Measurements from ENCODE around the gene ANKRD53. TPM values are rescaled to one million over a fixed set of nuclear protein-coding genes. Genes with fewer than 3 reads are reported as not detected.
"Not testable (repeated sequence)": the region's sequence is repeated elsewhere in the genome, so short reads cannot be mapped to it uniquely, and the experiment has no call there.

Gene ANKRD53
- total RNA-seq, 3 donors from 2014 or later, result not detected

DNA sequence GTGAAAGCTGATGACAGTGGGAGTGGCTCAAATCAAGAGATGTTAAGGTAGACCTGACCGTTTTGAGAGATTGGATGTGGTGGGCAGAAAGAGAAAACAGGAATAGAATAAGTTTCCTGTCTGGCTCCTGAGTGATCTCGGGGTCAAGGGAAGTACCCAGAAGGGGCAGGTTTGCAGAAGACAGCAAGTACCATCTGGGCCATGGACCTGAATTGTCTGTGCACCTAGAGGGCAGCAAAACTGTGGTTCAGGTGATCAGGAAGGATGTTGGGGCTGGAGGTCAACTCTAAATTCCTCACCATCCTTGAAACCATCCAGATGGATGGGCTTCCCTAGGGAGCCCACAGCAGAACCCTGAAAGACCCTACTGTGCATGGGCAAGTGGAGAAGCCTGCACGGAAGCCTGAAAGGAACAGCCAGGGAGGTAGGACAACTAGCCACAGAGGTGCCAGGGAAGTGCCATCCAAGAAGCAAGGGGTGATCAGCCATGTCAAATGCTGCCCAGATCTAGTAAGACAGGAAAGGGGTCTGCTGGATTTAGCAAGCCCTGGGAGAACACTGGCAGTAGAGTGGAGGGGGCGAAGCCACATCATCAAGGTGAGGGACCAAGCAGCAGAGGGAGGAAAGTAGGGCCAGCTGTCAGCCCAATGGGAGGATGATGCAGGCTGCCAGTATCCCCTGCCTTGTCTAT lies 8.2 kb downstream of the ANKRD53 start:
- H3K27me3 Mint-ChIP-seq (ENCODE audit: low read depth), result no peaks in the 10 kb centered on the region
- no peak overlapping the region for H3K4me3 Mint-ChIP-seq
- ATAC-seq (no peak), DNase-seq (no peak)
- H3K36me3 Mint-ChIP-seq (ENCODE audit: insufficient read depth), result peaks cover 31% of the 10 kb centered on the region
- H3K9me3 Mint-ChIP-seq, result no peaks in the 10 kb centered on the region
- peaks cover 11% of the 10 kb centered on the region for H3K4me1 Mint-ChIP-seq (ENCODE audit: low read depth)

DNA sequence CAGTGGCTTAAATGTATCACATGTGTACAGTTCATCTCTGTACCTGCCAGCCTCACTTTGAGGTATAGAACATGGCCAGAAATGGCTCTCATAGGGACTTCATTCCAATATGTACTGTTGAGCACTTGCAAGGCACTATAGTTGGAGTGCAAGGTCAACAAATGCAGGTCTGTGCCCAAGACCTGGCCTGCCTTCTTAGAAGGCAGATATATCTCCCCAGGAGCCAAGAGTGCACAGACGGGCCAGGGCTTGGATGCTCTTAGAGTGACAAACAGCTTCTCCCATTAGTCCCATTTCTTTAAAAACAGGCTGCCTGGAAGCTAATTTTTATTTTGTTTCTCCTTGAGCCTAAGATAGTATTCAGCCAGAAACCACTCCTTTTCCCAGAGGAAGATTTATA lies 9.0 kb downstream of the ANKRD53 start:
- Mint-ChIP-seq H3K4me1 (ENCODE audit: low read depth) (peaks cover 13% of the 10 kb centered on the region), H3K4me3 (no peak overlapping the region), H3K36me3 (ENCODE audit: insufficient read depth) (peaks cover 33% of the 10 kb centered on the region), H3K27me3 (ENCODE audit: low read depth) (no peaks in the 10 kb centered on the region), H3K9me3 (no peaks in the 10 kb centered on the region)
- ATAC-seq (no peak), DNase-seq (no peak)

DNA sequence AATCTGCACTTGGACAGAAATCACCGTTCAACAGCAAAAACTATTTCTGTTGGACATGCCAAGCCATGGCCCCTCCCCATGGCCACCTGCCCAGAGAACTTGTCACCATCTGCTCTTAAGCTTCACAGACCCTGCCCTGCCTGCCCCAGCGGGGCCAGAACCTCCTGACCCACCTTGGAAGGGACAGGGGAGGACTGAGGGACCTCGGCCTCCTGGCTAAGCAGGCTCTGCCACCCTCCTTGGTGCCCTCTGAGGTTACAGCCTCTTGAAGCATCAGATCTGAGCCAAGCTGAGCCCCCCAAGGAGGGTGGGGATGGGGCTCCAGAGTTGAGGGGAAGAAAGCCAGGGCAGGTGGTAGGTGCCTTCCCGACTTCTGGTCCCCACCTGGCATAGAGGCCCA lies 9.7 kb downstream of the ANKRD53 start:
- Mint-ChIP-seq H3K27me3 (ENCODE audit: low read depth) (no peaks in the 10 kb centered on the region), H3K4me1 (ENCODE audit: low read depth) (peaks cover 19% of the 10 kb centered on the region), H3K4me3 (no peak overlapping the region), H3K36me3 (ENCODE audit: insufficient read depth) (peaks cover 37% of the 10 kb centered on the region), H3K9me3 (no peaks in the 10 kb centered on the region)
- no peak for DNase-seq
- ATAC-seq, result no peak

DNA sequence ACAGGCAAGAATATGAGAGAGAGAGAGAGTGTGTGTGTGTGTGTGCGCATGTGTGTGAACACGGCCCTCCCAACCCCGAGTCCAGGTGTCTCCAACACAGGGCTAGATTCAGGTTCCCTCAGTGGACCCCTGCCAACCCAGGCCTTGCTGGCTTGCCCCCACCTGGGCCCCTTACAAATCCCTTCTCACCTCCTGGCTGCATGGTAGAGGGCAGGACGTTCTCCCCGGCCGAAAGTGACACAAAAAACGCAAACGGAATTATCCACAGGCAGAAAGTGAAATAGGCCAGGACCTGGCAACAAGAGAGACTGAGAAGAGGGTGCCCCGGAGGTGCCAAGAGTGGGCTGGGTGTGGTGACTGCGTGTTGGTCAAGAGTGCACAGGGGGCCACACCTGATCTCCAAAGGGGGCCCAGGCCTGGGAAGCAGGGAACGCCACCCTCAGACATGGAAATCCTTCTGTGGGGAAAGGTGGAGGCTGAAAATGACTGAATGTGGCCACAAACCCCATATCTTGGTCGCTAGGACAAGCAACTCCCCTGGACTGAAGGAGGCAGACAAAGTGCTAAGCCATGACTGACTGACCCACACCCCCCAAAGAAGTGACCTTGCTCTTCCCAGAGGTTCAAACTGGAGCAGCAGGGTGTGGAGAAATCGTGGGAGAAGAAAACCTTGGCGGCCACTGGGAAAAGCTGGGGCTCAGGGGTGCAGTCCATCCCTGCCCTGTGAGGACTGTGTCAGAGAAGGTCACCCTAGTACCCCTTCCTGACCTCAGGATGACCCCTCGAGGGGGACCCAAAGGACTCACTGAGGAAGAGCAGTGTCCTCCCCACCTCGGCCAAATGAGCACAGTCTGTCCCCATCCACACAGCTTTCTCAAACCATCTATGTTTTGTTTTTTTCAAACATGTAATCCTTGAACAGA lies 10.6 kb downstream of the ANKRD53 start:
- no peaks in the 10 kb centered on the region for H3K9me3 Mint-ChIP-seq
- H3K4me3 Mint-ChIP-seq, result no peak overlapping the region
- DNase-seq, result no peak
- ATAC-seq, result no peak
- H3K4me1 Mint-ChIP-seq (ENCODE audit: low read depth), result peaks cover 26% of the 10 kb centered on the region
- H3K27me3 Mint-ChIP-seq (ENCODE audit: low read depth), result no peaks in the 10 kb centered on the region
- H3K36me3 Mint-ChIP-seq (ENCODE audit: insufficient read depth), result peaks cover 37% of the 10 kb centered on the region

DNA sequence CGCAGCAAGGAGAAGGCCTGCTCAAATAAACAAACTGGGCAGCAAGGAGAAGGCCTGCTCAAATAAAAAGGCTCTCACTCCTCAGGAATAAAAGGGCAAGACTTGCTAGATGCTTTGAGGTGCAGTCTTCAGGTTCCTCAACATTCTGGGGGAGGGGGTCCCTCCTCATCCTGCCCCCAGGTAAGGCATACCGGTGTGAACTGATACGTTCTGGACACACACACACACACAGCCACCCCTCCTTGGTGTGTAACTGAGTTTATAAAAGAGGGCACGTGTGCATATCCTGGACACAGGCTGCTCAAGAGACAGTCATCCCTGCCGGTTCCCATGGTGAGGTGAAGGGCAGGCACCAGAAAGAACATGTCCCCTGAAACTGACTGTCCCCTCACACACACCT lies 11.8 kb downstream of the ANKRD53 start:
- H3K27me3 Mint-ChIP-seq (ENCODE audit: low read depth), result no peaks in the 10 kb centered on the region
- H3K36me3 Mint-ChIP-seq (ENCODE audit: insufficient read depth), result peaks cover 37% of the 10 kb centered on the region
- H3K9me3 Mint-ChIP-seq, result no peaks in the 10 kb centered on the region
- H3K4me3 Mint-ChIP-seq, result no peak overlapping the region
- ATAC-seq (no peak), DNase-seq (no peak)
- peaks cover 21% of the 10 kb centered on the region for H3K4me1 Mint-ChIP-seq (ENCODE audit: low read depth)

DNA sequence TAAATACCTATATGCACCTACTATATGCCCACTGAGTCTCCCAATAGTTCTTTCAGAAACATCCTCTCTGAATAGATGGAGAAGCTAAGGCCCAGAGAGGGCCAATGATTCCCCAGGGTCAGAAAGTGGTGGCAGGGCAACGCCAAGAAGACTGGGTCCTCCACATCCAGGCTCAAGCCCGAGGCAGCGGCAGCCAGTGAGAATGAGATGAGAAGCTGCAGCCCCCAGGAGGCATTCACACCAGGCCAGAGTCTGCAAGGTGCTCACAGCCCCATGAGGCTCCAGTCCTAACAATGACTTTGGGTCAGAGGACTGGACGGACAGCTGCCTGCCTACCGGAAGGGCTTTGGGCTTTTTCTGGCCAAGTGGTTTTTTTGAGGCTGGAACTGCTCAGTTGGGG lies 12.7 kb downstream of the ANKRD53 start:
- H3K9me3 Mint-ChIP-seq, result no peaks in the 10 kb centered on the region
- H3K36me3 Mint-ChIP-seq (ENCODE audit: insufficient read depth), result peaks cover 31% of the 10 kb centered on the region
- H3K4me1 Mint-ChIP-seq (ENCODE audit: low read depth), result peaks cover 24% of the 10 kb centered on the region
- DNase-seq (no peak), ATAC-seq (no peak)
- no peaks in the 10 kb centered on the region for H3K27me3 Mint-ChIP-seq (ENCODE audit: low read depth)
- no peak overlapping the region for H3K4me3 Mint-ChIP-seq

DNA sequence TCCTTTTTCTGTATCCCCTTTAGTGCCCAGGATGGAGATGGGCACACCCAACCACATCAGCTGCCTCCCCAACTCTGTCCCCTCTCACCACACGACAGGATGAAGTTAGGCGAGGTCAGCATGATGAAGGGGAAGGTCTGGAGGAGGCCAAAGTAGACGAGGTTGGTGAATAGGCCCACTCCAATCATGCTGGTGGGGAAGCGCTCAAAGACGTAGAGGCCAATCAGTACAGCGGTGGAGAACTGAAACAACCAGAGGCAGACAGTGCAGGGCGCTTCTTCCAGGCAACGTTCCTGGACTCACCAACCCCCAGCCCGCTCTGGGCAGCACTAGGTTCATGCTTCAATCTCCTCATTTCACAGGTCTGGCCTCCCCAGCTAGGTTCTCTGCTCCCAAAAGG lies 13.3 kb downstream of the ANKRD53 start:
- H3K9me3 Mint-ChIP-seq, result no peaks in the 10 kb centered on the region
- no peak for DNase-seq
- H3K36me3 Mint-ChIP-seq (ENCODE audit: insufficient read depth), result peaks cover 25% of the 10 kb centered on the region
- ATAC-seq, result no peak
- no peak overlapping the region for H3K4me3 Mint-ChIP-seq
- peaks cover 24% of the 10 kb centered on the region for H3K4me1 Mint-ChIP-seq (ENCODE audit: low read depth)
- H3K27me3 Mint-ChIP-seq (ENCODE audit: low read depth), result no peaks in the 10 kb centered on the region

DNA sequence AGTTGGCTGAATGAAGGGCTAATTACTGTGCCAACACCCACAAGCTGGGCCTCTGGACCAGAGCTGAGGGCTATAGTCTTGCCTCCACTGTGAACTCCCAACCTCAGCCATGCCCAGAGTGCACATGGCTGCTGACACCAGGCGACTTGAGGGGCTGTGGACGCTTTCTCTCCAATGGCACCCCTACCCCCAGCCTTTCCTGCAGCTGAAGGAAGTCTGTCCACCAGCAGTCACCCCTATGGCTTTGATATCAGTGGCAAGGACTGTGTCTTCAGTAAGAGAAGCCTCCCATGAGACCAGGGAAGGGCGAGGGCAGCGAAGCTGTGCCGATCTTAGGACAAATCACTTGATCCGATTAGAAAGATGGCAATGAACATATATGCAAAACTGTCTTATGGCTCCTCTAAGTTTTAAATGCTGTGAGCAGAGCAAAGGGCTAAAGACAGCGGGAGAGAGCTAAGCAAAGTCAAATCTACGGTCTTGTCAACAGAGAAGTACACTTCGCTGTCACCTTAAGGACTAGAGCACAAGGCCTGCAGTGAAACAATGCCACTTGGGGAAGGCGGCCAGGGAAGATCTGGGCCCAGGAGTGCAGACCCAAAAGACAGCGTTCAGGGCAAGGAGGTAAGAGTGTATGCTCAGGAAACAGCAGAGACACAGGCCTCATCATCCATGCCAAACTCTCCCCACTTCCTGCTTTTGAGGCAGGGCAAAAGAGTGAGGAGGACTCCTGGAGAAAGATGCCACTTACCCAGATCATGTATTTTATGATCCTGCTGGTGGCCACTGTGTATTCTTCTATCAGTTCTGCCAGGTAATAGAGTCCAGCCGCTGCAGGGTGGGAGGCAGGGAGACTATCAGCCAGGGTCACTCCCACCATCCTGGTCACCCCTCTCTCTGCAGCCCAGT lies 14.8 kb downstream of the ANKRD53 start:
- no peak for DNase-seq
- no peaks in the 10 kb centered on the region for H3K9me3 Mint-ChIP-seq
- no peaks in the 10 kb centered on the region for H3K27me3 Mint-ChIP-seq (ENCODE audit: low read depth)
- H3K4me1 Mint-ChIP-seq (ENCODE audit: low read depth), result peaks cover 24% of the 10 kb centered on the region
- ATAC-seq, result no peak
- H3K36me3 Mint-ChIP-seq (ENCODE audit: insufficient read depth), result peaks cover 16% of the 10 kb centered on the region
- H3K4me3 Mint-ChIP-seq, result peak overlapping the region; percentile 99

DNA sequence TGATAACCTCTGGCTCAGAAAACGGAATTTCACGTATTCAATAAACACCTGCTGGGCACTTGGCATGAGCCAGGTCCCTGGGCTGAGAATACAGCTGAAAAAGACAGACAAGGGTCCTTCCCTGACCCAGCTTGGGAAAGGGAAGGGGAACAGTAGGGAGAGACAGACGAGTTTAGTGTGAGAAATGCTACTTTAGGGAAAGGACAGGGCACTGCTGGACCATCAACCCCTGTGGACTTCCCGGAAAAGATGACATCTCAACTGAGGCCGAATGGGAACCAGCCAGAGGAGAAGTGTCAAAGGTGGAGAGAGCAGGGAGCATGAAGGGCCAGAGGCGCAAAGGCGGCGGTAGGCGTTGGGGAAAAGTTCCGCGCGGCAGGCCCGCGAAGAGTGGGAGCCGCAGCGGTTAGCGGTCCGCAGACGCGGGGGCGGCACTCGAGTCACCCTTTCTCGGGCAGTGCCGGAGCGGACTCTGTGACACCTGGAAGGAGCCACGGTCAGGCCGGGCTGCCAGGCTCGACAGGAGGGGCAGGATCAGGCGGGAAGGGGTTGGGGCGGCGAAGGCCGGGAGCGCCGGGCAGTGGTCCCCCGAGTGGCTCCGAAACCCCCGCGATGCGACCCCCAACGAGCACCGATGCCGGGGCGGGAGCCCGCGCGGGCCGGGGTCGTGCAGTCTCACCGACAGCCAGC lies 15.7 kb downstream of the ANKRD53 start:
- Mint-ChIP-seq H3K9me3 (no peaks in the 10 kb centered on the region), H3K4me3 (peak overlapping the region; percentile 99), H3K36me3 (ENCODE audit: insufficient read depth) (peaks cover 10% of the 10 kb centered on the region), H3K4me1 (ENCODE audit: low read depth) (peaks cover 24% of the 10 kb centered on the region), H3K27me3 (ENCODE audit: low read depth) (no peaks in the 10 kb centered on the region)
- ATAC-seq (peak; percentile 35 to 49), DNase-seq (peak; percentile 24)

DNA sequence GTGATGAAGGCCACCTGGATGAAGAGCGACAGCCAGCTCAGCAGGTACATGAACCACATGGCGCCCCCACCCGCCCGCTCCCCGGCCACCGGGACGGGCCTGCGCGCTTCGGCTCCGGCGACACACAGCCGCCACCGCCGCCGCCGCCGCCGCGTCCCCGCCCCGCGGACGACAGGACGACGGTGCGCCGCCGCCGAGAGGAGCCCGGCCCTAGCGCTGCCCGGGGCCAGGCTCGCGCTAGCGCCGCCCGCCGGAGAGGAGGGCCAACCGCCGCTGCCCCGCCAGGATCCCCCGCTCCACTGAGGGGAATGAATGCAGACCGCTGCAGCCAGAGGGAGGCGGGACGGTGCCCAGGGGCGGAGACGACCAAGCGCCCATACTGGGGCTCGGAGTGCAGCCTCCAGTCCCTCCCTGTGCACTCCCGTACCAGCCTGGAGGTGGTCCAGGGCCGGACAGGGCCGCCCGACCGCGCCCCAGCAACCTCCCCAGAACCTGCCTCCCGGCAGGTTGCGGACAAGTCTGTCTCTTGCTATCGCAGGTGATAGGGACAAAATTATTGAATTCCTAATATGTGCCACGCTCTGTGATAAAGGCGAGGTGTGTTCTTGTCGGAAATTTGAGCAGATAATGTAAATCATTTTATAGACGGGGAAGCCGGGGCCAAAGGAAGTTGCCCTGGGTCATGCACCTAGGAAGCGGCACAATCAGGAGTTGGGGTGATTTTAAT lies 16.4 kb downstream of the ANKRD53 start, which contains the start of gene TEX261:
TEX261 (minus strand) TSS at position 175 of the 727 bp plus-strand sequence; CDS start at position 59, 116 bp downstream.
- H3K4me1 Mint-ChIP-seq (ENCODE audit: low read depth), result peaks cover 27% of the 10 kb centered on the region
- H3K4me3 Mint-ChIP-seq, result peak within 1 kb of the TSS; percentile 99
- no peaks in the 10 kb centered on the region for H3K27me3 Mint-ChIP-seq (ENCODE audit: low read depth)
- ATAC-seq, result peak; percentile 99
- H3K36me3 Mint-ChIP-seq (ENCODE audit: insufficient read depth), result peaks cover 8% of the 10 kb centered on the region
- DNase-seq, result peak; percentile 86
- H3K9me3 Mint-ChIP-seq, result no peaks in the 10 kb centered on the region

DNA sequence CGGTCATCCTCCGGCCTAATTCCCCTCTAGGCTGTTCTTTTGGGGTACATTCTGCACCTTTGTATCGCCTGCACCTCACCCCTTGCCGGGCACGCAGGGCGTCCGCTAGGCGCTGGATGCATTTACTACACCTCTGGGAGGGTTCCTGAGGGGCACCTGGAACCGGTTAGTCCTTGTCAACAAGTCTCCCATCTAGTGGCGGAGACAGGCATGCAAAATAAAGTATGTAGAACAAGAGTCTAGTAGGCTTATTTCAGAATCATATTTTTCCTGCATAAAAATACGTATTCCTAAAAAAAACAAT lies 16.9 kb downstream of the ANKRD53 start:
- Mint-ChIP-seq H3K4me3 (peak overlapping the region; percentile 85), H3K9me3 (no peaks in the 10 kb centered on the region), H3K36me3 (ENCODE audit: insufficient read depth) (peaks cover 8% of the 10 kb centered on the region), H3K27me3 (ENCODE audit: low read depth) (no peaks in the 10 kb centered on the region), H3K4me1 (ENCODE audit: low read depth) (peaks cover 27% of the 10 kb centered on the region)
- ATAC-seq (peak; percentile 28 to 44), DNase-seq (peak; percentile 51)

DNA sequence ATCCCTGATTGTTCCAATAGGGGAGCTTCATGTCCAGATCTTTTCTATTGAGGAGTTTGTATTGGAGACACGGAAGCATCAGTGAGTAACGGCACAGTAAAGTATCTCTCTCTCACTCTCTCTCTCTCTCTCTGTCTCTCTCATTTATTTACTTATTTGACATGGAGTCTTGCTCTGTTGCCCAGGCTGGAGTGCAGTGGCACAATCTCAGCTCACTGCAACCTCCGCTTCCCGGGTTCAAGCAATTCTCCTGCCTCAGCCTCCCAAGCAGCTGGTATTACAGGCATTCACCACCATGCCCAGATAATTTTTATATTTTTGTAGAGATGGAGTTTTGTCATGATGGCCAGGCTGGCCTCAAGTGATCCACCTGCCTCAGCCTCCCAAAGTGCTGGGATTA lies 20.5 kb downstream of the ANKRD53 start:
- H3K9me3 Mint-ChIP-seq; ATAC-seq; H3K36me3 Mint-ChIP-seq (ENCODE audit: insufficient read depth); H3K4me3 Mint-ChIP-seq; DNase-seq; H3K27me3 Mint-ChIP-seq (ENCODE audit: low read depth): not testable (repeated sequence)
- peaks cover 17% of the 10 kb centered on the region for H3K4me1 Mint-ChIP-seq (ENCODE audit: low read depth)

DNA sequence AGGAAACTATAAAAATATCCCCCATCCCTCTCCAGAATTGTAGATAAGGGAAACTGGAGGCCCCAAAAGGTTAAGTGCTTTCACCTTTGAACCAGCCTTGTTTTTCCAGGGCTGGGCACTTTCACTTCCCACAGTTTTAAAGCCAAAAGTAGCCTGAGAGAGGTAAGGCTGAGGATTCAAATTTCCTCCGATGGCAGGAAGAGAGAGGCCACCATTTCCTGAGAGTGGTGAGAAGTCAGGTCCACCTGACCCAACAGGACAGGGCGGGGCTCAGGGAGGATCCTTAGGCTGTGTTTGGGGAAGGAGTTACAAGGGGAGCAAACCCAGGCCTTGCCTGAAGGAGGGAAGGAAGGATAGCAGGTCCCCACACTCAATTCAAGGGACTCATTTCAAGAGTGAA lies 20.9 kb downstream of the ANKRD53 start:
- Mint-ChIP-seq H3K4me3 (no peak overlapping the region), H3K4me1 (ENCODE audit: low read depth) (peaks cover 17% of the 10 kb centered on the region), H3K9me3 (no peaks in the 10 kb centered on the region), H3K27me3 (ENCODE audit: low read depth) (no peaks in the 10 kb centered on the region), H3K36me3 (ENCODE audit: insufficient read depth) (no peaks in the 10 kb centered on the region)
- DNase-seq, result no peak
- no peak for ATAC-seq
